ENCODE results near the gene TPSD1. TPM values are rescaled to one million over a fixed set of nuclear protein-coding genes. Genes with fewer than 3 reads are reported as not detected.
A peak's percentile ranks its signal among the peaks of the same experiment; 100 is the strongest.
"Not testable (repeated sequence)": the region's sequence is repeated elsewhere in the genome, so short reads cannot be mapped to it uniquely, and the experiment has no call there.

Gene TPSD1
- total RNA-seq, 1 experiment from 2014 or later, result not detected

DNA sequence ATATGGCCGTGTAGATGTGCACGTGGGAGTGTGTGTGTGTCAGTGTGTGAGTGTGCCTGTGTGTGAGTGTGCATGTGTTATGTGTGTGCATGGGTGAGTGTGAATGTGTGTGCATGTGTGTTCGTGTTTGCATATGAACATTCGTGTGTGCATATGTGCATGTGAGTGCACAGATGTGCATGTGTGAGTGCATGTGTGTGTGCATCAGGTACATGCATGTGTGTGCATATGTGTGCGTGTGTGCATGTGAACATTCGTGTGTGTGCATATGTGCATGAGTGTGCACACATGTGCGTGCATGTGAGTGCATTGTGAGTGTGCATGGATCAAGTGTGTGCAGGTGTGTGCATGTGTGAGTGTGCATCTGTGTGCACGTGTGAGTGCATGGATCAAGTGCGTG, 17.9 kb upstream of the TPSD1 start:
- no TSS peak for BruUV-seq (replicated peaks)
- no peak overlapping the region for H3K4me3 Mint-ChIP-seq (ENCODE audit: low read depth, unreplicated experiment)
- H3K27ac Mint-ChIP-seq (ENCODE audit: unreplicated experiment), result no peak overlapping the region
- no peaks in the 10 kb centered on the region for H3K9me3 Mint-ChIP-seq (ENCODE audit: low read depth, unreplicated experiment)
- H3K27me3 Mint-ChIP-seq (ENCODE audit: unreplicated experiment), result peaks cover 19% of the 10 kb centered on the region
- H3K36me3 Mint-ChIP-seq (ENCODE audit: insufficient read depth, unreplicated experiment), result no peaks in the 10 kb centered on the region
- TF ChIP-seq, protein P1, sequence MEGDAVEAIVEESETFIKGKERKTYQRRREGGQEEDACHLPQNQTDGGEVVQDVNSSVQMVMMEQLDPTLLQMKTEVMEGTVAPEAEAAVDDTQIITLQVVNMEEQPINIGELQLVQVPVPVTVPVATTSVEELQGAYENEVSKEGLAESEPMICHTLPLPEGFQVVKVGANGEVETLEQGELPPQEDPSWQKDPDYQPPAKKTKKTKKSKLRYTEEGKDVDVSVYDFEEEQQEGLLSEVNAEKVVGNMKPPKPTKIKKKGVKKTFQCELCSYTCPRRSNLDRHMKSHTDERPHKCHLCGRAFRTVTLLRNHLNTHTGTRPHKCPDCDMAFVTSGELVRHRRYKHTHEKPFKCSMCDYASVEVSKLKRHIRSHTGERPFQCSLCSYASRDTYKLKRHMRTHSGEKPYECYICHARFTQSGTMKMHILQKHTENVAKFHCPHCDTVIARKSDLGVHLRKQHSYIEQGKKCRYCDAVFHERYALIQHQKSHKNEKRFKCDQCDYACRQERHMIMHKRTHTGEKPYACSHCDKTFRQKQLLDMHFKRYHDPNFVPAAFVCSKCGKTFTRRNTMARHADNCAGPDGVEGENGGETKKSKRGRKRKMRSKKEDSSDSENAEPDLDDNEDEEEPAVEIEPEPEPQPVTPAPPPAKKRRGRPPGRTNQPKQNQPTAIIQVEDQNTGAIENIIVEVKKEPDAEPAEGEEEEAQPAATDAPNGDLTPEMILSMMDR (IDR thresholded peaks at IDR 0.05; ENCODE audit: unreplicated experiment), result no peak
- DNase-seq, result no peak
- intact Hi-C loops (cut with micrococcal nuclease; ENCODE audit: unreplicated experiment), result no loop called here
- H3K4me1 Mint-ChIP-seq (ENCODE audit: low read depth, unreplicated experiment), result no peaks in the 10 kb centered on the region
- CTCF ChIA-PET, result interaction anchor here (0.8 kb wide), 1 partner anchor 132 kb away, joined by 3 read pairs; no protein-coding TSS in a partner anchor

DNA sequence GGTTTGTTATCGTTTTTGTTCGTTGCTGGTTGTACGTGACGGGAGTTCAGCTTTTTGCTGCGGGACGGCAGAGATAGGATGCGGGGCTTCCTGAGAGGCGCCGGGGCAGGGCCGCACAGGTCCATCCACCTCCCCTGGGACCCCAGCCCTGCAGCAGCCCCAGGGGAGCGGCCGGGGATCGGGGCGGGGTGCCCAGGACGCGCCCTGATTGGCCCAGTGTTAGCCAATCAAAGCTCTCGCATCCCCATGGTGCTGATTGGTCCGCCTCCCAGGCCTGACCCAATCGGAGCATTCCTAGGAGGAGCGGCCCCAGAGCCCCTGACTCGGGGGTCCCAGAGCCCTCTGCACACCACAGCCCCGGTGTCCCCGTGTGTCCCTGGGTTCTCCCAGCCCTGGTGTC, 17.0 kb upstream of the TPSD1 start:
- CTCF ChIA-PET, result interaction anchor here (0.8 kb wide), 1 partner anchor 133 kb away, joined by 3 read pairs; no protein-coding TSS in a partner anchor
- H3K9me3 Mint-ChIP-seq (ENCODE audit: low read depth, unreplicated experiment); DNase-seq; BruUV-seq (replicated peaks); H3K36me3 Mint-ChIP-seq (ENCODE audit: insufficient read depth, unreplicated experiment); H3K4me1 Mint-ChIP-seq (ENCODE audit: low read depth, unreplicated experiment); H3K4me3 Mint-ChIP-seq (ENCODE audit: low read depth, unreplicated experiment); H3K27ac Mint-ChIP-seq (ENCODE audit: unreplicated experiment); intact Hi-C loops (cut with micrococcal nuclease; ENCODE audit: unreplicated experiment): not testable (repeated sequence)
- H3K27me3 Mint-ChIP-seq (ENCODE audit: unreplicated experiment), result peaks cover 28% of the 10 kb centered on the region

DNA sequence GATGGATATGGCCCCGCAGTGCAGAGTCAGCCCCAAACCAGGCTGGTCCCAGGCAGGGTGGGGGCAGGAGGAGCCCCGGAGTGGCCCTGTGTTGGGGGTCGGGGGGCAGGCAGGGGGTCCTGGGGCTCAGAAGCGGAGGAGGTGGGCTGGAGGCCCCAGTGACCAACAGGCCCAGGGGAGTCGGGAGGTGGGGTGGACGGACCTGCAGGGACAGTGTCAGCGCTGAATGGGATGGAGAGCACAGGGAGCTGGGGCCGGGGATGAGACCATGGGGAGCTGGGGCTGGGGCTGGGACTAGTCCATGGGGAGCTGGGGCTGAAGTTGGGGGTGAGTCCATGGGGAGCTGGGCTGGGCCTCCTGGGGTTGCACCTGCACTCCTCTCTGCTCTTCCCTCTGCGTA, 16.3 kb upstream of the TPSD1 start:
- intact Hi-C loops (cut with micrococcal nuclease; ENCODE audit: unreplicated experiment); CTCF ChIA-PET; H3K27ac Mint-ChIP-seq (ENCODE audit: unreplicated experiment); H3K4me1 Mint-ChIP-seq (ENCODE audit: low read depth, unreplicated experiment); H3K9me3 Mint-ChIP-seq (ENCODE audit: low read depth, unreplicated experiment); BruUV-seq (replicated peaks); H3K36me3 Mint-ChIP-seq (ENCODE audit: insufficient read depth, unreplicated experiment); H3K4me3 Mint-ChIP-seq (ENCODE audit: low read depth, unreplicated experiment): not testable (repeated sequence)
- peak; percentile 0 for DNase-seq
- peaks cover 29% of the 10 kb centered on the region for H3K27me3 Mint-ChIP-seq (ENCODE audit: unreplicated experiment)

DNA sequence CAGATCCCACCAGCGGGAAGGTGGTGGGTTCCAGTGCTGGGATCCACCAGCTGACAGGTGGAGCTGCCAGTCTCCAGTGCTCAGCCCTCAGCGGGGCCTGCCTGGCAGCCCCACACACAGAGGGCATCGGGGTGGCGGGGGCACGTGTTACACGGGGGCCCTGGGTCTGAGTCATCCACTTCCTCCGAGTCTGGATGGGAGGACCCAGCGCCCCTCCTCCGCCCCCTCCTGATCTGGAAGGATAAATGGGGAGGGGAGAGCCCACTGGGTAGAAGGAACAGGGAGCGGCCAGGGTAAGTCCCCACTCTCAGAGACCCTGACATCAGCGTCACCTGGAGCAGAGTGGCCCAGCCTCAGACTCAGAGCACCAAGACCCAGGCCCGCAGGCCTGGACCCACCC, 15.4 kb upstream of the TPSD1 start, which contains the start of gene TPSAB1:
TPSAB1 (plus strand) TSS at position 270 of the 400 bp plus-strand sequence. CDS start 234 bp downstream, outside the sequence.
- H3K27ac Mint-ChIP-seq (ENCODE audit: unreplicated experiment); H3K36me3 Mint-ChIP-seq (ENCODE audit: insufficient read depth, unreplicated experiment); H3K4me3 Mint-ChIP-seq (ENCODE audit: low read depth, unreplicated experiment); intact Hi-C loops (cut with micrococcal nuclease; ENCODE audit: unreplicated experiment); H3K9me3 Mint-ChIP-seq (ENCODE audit: low read depth, unreplicated experiment); H3K4me1 Mint-ChIP-seq (ENCODE audit: low read depth, unreplicated experiment); BruUV-seq (replicated peaks); CTCF ChIA-PET: not testable (repeated sequence)
- DNase-seq, result peak; percentile 0
- peaks cover 37% of the 10 kb centered on the region for H3K27me3 Mint-ChIP-seq (ENCODE audit: unreplicated experiment)

DNA sequence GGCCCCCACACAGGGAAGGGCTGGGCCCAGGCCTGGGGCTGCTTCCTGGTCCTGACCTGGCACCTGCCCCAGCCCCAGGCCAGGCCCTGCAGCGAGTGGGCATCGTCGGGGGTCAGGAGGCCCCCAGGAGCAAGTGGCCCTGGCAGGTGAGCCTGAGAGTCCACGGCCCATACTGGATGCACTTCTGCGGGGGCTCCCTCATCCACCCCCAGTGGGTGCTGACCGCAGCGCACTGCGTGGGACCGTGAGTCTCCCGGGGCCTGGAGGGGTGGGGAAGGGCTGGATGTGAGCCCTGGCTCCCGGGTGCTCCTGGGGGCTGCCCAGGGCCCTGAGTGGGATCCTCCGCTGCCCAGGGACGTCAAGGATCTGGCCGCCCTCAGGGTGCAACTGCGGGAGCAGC, 14.8 kb upstream of the TPSD1 start:
- peaks cover 43% of the 10 kb centered on the region for H3K27me3 Mint-ChIP-seq (ENCODE audit: unreplicated experiment)
- H3K9me3 Mint-ChIP-seq (ENCODE audit: low read depth, unreplicated experiment); H3K27ac Mint-ChIP-seq (ENCODE audit: unreplicated experiment); BruUV-seq (replicated peaks); CTCF ChIA-PET; H3K36me3 Mint-ChIP-seq (ENCODE audit: insufficient read depth, unreplicated experiment); H3K4me3 Mint-ChIP-seq (ENCODE audit: low read depth, unreplicated experiment); H3K4me1 Mint-ChIP-seq (ENCODE audit: low read depth, unreplicated experiment); DNase-seq; intact Hi-C loops (cut with micrococcal nuclease; ENCODE audit: unreplicated experiment): not testable (repeated sequence)

DNA sequence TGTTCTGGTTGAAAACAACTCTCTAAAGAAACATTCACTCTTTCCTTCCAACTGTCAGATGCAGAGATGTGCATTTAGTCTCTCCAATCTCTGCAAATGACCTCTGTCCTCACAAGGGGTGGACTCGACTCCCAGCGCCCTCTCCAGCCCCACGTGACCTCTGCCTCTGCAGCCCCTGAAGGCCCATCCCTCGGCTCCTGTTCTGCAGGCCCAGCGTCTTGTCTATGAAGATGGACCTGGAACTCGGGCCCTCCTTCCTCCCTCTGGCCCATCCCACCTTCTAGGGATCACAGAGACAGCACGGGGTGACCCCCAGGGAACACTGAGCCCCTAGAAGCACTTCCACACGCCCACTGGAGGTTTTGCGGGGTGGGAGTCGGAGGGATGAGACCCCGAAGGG, 12.5 kb upstream of the TPSD1 start:
- H3K36me3 Mint-ChIP-seq (ENCODE audit: insufficient read depth, unreplicated experiment); H3K4me3 Mint-ChIP-seq (ENCODE audit: low read depth, unreplicated experiment); H3K9me3 Mint-ChIP-seq (ENCODE audit: low read depth, unreplicated experiment); intact Hi-C loops (cut with micrococcal nuclease; ENCODE audit: unreplicated experiment); DNase-seq; H3K27ac Mint-ChIP-seq (ENCODE audit: unreplicated experiment); H3K4me1 Mint-ChIP-seq (ENCODE audit: low read depth, unreplicated experiment); BruUV-seq (replicated peaks); CTCF ChIA-PET: not testable (repeated sequence)
- peaks cover 57% of the 10 kb centered on the region for H3K27me3 Mint-ChIP-seq (ENCODE audit: unreplicated experiment)

DNA sequence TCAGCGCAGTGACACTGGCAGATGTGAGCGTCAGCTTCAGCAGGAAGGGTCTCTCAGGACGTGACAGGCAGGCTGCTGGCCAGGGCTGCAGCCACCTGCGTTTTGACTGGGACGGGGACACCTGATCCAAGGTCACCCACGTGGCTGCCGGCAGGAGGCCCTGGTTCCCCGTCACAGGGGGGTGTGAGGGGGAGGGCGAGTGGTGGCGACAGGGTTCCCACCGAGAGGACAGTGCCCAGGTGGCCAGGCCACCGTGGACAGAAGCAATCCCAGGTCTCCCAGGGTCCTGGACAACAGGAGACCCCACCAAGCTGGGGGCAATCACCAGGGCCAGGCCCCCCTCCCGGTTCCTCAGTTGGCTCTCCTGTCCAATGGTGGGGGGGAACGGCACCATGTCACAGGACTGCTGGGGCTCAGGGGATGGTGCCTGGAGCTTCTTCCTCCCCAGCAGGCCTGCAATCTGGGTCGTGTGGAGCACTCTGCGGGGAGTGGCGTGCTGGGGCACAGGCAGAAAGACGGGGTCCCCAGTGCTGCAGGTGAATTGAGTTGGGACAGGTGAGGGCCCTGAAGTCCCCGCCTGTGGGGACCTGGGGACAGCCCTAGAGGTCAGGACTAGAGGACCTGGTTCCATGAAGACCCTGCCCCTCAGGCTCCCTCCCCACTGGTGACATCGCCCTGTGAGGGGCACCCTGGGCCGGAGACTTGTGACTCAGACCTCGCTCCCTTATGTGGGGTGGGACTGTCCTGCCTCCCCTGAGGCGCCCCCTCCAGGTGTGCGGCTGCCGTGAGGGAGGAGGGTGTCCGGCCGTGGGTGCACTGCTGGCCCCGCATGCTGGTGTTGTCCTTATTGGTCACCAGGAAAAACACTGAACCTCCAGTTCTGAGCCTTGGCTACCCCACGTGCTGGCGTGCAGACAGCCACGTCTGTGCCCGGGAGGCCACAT, 11.7 kb upstream of the TPSD1 start:
- peaks cover 49% of the 10 kb centered on the region for H3K27me3 Mint-ChIP-seq (ENCODE audit: unreplicated experiment)
- H3K4me3 Mint-ChIP-seq (ENCODE audit: low read depth, unreplicated experiment); intact Hi-C loops (cut with micrococcal nuclease; ENCODE audit: unreplicated experiment); H3K36me3 Mint-ChIP-seq (ENCODE audit: insufficient read depth, unreplicated experiment); H3K9me3 Mint-ChIP-seq (ENCODE audit: low read depth, unreplicated experiment); H3K27ac Mint-ChIP-seq (ENCODE audit: unreplicated experiment); DNase-seq; H3K4me1 Mint-ChIP-seq (ENCODE audit: low read depth, unreplicated experiment); BruUV-seq (replicated peaks): not testable (repeated sequence)
- CTCF ChIA-PET, result interaction anchor here (0.8 kb wide), 1 partner anchor 85 kb away, joined by 4 read pairs; no protein-coding TSS in a partner anchor
